Epithelial cell of prostate (primary cell): ENCODE data around the gene ZBTB16.

Experiments used
- DNase-seq: peaks from one replicate; pipeline ENCODE4 v3.0.0-alpha.2; 2011; ENCODE audit warnings: low read depth, low spot score
- H3K27ac ChIP-seq: fragments of 450-650 bp; 2 replicates; pipeline ENCODE4 v1.5.1; 2017; ENCODE audit warnings: mild to moderate bottlenecking

Gene ZBTB16

GRCh38 chr11:114059278-114059983, at the start of gene ZBTB16:
Gene ZBTB16 (plus strand): TSS chr11:114059711. CDS start chr11:114063301, 3,590 bp downstream.
- H3K27ac ChIP-seq: no peak within 1 kb of the TSS
- no peak for DNase-seq

- DNase-seq: no peak
- no peak overlapping the region for H3K27ac ChIP-seq
Measured at GRCh38 chr11:114010931-114011330, 48.6 kb upstream of the ZBTB16 start.

GRCh38 chr11:114011443-114011842, 48.1 kb upstream of the ZBTB16 start:
- no peak for DNase-seq
- H3K27ac ChIP-seq: no peak overlapping the region

GRCh38 chr11:114015117-114015516, 44.4 kb upstream of the ZBTB16 start:
- no peak for DNase-seq
- H3K27ac ChIP-seq: no peak overlapping the region

GRCh38 chr11:114016986-114017385, 42.5 kb upstream of the ZBTB16 start:
- H3K27ac ChIP-seq: no peak overlapping the region
- no peak for DNase-seq

GRCh38 chr11:114017723-114018122, 41.8 kb upstream of the ZBTB16 start:
- H3K27ac ChIP-seq: no peak overlapping the region
- DNase-seq: no peak

GRCh38 chr11:114019046-114019445, 40.5 kb upstream of the ZBTB16 start:
- no peak for DNase-seq
- H3K27ac ChIP-seq: no peak overlapping the region

GRCh38 chr11:114019574-114019973, 39.9 kb upstream of the ZBTB16 start:
- DNase-seq: no peak
- no peak overlapping the region for H3K27ac ChIP-seq

- no peak overlapping the region for H3K27ac ChIP-seq
- DNase-seq: no peak
Measured at GRCh38 chr11:114025329-114025907, 34.1 kb upstream of the ZBTB16 start.

- no peak for DNase-seq
- no peak overlapping the region for H3K27ac ChIP-seq
Measured at GRCh38 chr11:114026355-114026754, 33.2 kb upstream of the ZBTB16 start.

- DNase-seq: no peak
- H3K27ac ChIP-seq: no peak overlapping the region
Measured at GRCh38 chr11:114027391-114027790, 32.1 kb upstream of the ZBTB16 start.

GRCh38 chr11:114027926-114028325, 31.6 kb upstream of the ZBTB16 start:
- DNase-seq: no peak
- H3K27ac ChIP-seq: no peak overlapping the region

- no peak for DNase-seq
- H3K27ac ChIP-seq: no peak overlapping the region
Measured at GRCh38 chr11:114031246-114031966, 28.1 kb upstream of the ZBTB16 start.

GRCh38 chr11:114031967-114032320, 27.6 kb upstream of the ZBTB16 start:
- DNase-seq: no peak
- H3K27ac ChIP-seq: no peak overlapping the region

- no peak for DNase-seq
- H3K27ac ChIP-seq: no peak overlapping the region
Measured at GRCh38 chr11:114033066-114033465, 26.4 kb upstream of the ZBTB16 start.

- no peak for DNase-seq
Measured at GRCh38 chr11:114033572-114033971, 25.9 kb upstream of the ZBTB16 start.

GRCh38 chr11:114034956-114035355, 24.6 kb upstream of the ZBTB16 start:
- no peak overlapping the region for H3K27ac ChIP-seq
- no peak for DNase-seq

More at GRCh38 chr11:114033572-114033971, 25.9 kb upstream of the ZBTB16 start:
- H3K27ac ChIP-seq: no peak overlapping the region

GRCh38 chr11:114036147-114036811, 23.2 kb upstream of the ZBTB16 start:
- DNase-seq: no peak
- H3K27ac ChIP-seq: no peak overlapping the region

GRCh38 chr11:114036958-114037357, 22.6 kb upstream of the ZBTB16 start:
- no peak for DNase-seq
- H3K27ac ChIP-seq: no peak overlapping the region

- H3K27ac ChIP-seq: no peak overlapping the region
- no peak for DNase-seq
Measured at GRCh38 chr11:114039551-114039950, 20.0 kb upstream of the ZBTB16 start.

GRCh38 chr11:114040706-114041211, 18.8 kb upstream of the ZBTB16 start:
- DNase-seq: no peak
- H3K27ac ChIP-seq: no peak overlapping the region
